GM06990 (cell line): ENCODE results near the gene GGA3.

ENCODE experiments used
- DNase-seq: peaks from one replicate; pipeline ENCODE4 v3.0.0-alpha.2; 2011; ENCODE audit not compliant: insufficient read length; ENCODE audit errors: extremely low read depth
- H3K27me3 ChIP-seq: replicated peaks from 2 replicates; pipeline ENCODE4 v1.6.0; 2011; ENCODE audit warnings: low read length; ENCODE audit not compliant: control insufficient read depth, insufficient read depth
- H3K36me3 ChIP-seq: 2 replicates; pipeline ENCODE4 v1.5.1; 2011; ENCODE audit warnings: low read length; ENCODE audit not compliant: control insufficient read depth, insufficient read depth
- H3K4me3 ChIP-seq: replicated peaks from 2 replicates; pipeline ENCODE4 v1.5.1; 2011; ENCODE audit warnings: low read depth, mild to moderate bottlenecking, control low read depth, low read length
- TF ChIP-seq, protein P1 (sequence below): IDR thresholded peaks from 2 replicates; pipeline ENCODE4 v1.5.1; 2011; ENCODE audit warnings: low read length, control low read depth, mild to moderate bottlenecking, inconsistent platforms; ENCODE audit not compliant: insufficient read depth, poor library complexity, severe bottlenecking

GGA3 gene

DNA sequence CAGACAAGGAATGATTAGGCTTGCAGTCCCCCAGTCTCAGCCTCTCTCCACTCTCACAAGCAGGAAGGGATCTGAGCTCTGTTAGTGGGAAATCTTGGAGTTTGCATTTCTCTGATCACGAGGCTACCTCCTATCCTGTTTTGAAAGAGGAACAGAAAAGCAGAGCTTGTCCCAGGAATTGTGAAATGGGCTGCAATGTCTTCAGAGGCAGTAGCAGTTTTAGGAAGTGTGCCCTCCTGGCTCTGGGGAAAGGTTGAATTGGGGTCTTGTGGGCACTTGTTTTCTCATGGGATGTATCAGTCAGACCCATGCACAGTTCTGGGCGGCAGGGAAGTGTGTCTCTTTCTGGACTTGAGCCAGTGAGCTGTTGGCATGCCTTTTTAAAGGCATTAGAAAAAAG lies 33.1 kb downstream of the GGA3 start:
- DNase-seq: no peak
- Histone ChIP-seq H3K36me3 (peaks cover 41% of the 10 kb centered on the region), H3K4me3 (no peak overlapping the region), H3K27me3 (no peaks in the 10 kb centered on the region)
- TF ChIP-seq, protein P1, sequence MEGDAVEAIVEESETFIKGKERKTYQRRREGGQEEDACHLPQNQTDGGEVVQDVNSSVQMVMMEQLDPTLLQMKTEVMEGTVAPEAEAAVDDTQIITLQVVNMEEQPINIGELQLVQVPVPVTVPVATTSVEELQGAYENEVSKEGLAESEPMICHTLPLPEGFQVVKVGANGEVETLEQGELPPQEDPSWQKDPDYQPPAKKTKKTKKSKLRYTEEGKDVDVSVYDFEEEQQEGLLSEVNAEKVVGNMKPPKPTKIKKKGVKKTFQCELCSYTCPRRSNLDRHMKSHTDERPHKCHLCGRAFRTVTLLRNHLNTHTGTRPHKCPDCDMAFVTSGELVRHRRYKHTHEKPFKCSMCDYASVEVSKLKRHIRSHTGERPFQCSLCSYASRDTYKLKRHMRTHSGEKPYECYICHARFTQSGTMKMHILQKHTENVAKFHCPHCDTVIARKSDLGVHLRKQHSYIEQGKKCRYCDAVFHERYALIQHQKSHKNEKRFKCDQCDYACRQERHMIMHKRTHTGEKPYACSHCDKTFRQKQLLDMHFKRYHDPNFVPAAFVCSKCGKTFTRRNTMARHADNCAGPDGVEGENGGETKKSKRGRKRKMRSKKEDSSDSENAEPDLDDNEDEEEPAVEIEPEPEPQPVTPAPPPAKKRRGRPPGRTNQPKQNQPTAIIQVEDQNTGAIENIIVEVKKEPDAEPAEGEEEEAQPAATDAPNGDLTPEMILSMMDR: no peak

DNA sequence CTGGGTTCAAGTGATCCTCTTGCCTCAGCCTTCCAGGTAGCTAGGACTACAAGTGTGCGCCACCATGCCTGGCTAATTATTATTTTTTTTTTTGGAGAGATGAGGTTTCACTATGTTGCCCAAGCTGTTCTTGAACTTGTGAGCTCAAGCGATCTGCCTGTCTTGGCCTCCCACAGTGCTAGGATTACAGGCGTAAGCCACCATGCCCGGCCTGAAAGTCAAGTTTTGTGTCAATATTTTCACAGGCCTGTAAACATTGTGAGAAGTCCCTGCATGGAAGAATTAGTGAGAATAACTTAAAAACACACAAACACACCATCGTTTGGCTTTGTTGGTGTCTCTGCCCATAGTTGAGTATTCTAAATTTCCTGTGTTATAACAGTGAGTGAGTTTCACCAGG lies 33.7 kb downstream of the GGA3 start:
- Histone ChIP-seq H3K4me3 (no peak overlapping the region), H3K36me3 (peaks cover 37% of the 10 kb centered on the region), H3K27me3 (no peaks in the 10 kb centered on the region)
- DNase-seq: no peak
- TF ChIP-seq, protein P1: no peak

DNA sequence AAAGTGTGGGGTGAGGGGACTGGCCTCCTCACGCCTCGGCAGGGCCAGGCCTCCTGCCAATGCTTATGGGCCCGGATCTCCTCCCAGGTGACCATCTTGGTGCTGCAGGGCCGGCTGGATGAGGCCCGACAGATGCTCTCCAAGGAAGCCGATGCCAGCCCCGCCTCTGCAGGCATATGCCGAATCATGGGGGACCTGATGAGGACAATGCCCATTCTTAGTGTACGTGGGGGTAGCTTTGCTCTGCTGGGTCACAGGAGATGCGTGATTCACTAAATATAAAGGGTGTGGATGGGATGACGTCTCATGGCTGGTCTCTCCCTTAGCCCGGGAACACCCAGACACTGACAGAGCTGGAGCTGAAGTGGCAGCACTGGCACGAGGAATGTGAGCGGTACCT lies 36.4 kb downstream of the GGA3 start:
- H3K4me3 ChIP-seq: no peak overlapping the region
- peaks cover 26% of the 10 kb centered on the region for H3K36me3 ChIP-seq
- TF ChIP-seq, protein P1: no peak

DNA sequence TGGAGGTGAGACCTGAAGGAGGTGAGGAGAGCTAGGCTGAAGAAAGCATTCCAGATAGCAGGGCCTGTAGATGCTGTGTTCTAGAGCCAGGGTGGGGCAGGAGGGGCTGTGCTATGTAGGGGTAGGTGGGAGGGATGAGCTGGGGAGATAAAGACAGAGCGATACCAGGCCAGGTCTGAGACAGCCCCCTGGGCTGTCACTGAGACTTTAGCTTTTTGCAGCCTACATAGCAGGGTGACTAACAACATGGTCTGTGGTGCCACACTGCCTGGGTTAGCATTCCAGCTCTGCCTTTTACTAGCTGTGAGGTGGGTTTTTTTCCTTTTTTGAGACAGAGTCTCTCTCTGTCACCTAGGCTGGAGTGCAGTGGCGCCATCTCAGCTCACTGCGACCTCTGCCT lies 41.6 kb downstream of the GGA3 start:
- Histone ChIP-seq H3K27me3 (no peaks in the 10 kb centered on the region), H3K36me3 (peaks cover 9% of the 10 kb centered on the region), H3K4me3 (no peak overlapping the region)
- DNase-seq: no peak
- TF ChIP-seq, protein P1: no peak

More for the DNA sequence above, 36.4 kb downstream of the GGA3 start:
- no peaks in the 10 kb centered on the region for H3K27me3 ChIP-seq
- no peak for DNase-seq

DNA sequence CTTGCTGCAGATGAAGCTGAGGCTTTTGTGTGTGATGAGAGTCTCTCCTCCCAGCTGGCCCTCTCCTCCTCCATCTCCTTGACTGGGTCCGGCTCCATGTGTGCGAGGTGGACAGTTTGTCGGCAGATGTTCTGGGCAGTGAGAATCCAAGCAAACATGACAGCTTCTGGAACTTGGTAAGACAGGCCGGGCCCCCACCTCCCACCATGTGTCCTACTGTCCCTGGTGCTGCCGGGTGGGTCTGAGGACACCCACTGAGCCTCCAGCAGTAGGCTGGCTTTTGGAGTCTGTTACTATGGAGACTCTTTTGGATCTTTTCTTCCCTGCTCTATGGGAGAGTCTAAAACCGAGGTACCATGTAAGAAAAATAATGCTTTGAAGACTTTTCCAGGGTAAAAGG lies 43.3 kb downstream of the GGA3 start:
- no peak overlapping the region for H3K4me3 ChIP-seq
- H3K36me3 ChIP-seq: peaks cover 9% of the 10 kb centered on the region
- DNase-seq: no peak
- H3K27me3 ChIP-seq: no peaks in the 10 kb centered on the region
- TF ChIP-seq, protein P1: no peak

DNA sequence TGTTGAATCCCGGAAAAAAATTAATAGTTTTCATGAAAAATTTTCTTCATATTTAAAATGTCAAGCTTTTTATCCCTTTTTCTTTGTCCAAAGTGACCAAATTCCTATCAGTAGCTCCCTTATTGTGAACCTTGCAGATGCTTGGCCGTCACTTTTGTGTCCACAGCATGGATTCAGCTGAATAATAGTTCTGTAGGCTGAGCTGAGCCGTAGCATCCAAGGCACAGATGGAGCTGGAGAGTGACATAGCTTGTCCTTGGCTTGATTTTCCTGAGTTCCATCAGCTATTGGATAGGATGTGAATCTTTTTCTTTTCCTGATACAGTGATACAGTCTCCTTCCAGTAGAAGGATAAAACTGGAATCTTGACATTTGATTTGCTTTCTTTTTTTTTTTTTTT lies 52.3 kb downstream of the GGA3 start:
- Histone ChIP-seq H3K4me3 (no peak overlapping the region), H3K36me3 (peaks cover 9% of the 10 kb centered on the region; the same call in 1 of the 2 replicates), H3K27me3 (no peaks in the 10 kb centered on the region)
- no peak for DNase-seq
- TF ChIP-seq, protein P1: no peak
